ENCODE data around the gene LSP1.

Gene LSP1

GRCh38 chr11:1817000-1817399 lies 35.9 kb upstream of the LSP1 start:
- Histone ChIP-seq H3K27me3 (ENCODE audit: insufficient read depth, low read depth, severe bottlenecking) (peaks cover 97% of the 10 kb centered on the region), H3K4me3 (ENCODE audit: low read depth, low read length) (no peak overlapping the region), H3K9me3 (ENCODE audit: severe bottlenecking) (peaks cover 22% of the 10 kb centered on the region), H3K27ac (no peak overlapping the region), H3K36me3 (no peaks in the 10 kb centered on the region)
- no peak for TF ChIP-seq CTCF (IDR thresholded peaks at IDR 0.05; ENCODE audit: low read depth, low read length)
- no peak for DNase-seq

- no peak for DNase-seq
- peaks cover 97% of the 10 kb centered on the region for H3K27me3 ChIP-seq (ENCODE audit: insufficient read depth, low read depth, severe bottlenecking)
- peaks cover 17% of the 10 kb centered on the region for H3K9me3 ChIP-seq (ENCODE audit: severe bottlenecking)
- H3K4me3 ChIP-seq (ENCODE audit: low read depth, low read length), result no peak overlapping the region
- no peak for TF ChIP-seq CTCF (IDR thresholded peaks at IDR 0.05; ENCODE audit: low read depth, low read length)
- H3K36me3 ChIP-seq, result no peaks in the 10 kb centered on the region
- H3K27ac ChIP-seq, result no peak overlapping the region
Observed at GRCh38 chr11:1817511-1817910, 35.4 kb upstream of the LSP1 start.

- no peaks in the 10 kb centered on the region for H3K36me3 ChIP-seq
- H3K9me3 ChIP-seq (ENCODE audit: severe bottlenecking), result peaks cover 15% of the 10 kb centered on the region
- H3K4me3 ChIP-seq (ENCODE audit: low read depth, low read length), result no peak overlapping the region
- H3K27ac ChIP-seq, result no peak overlapping the region
- TF ChIP-seq CTCF (IDR thresholded peaks at IDR 0.05; ENCODE audit: low read depth, low read length), result no peak
- no peak for DNase-seq
- peaks cover 97% of the 10 kb centered on the region for H3K27me3 ChIP-seq (ENCODE audit: insufficient read depth, low read depth, severe bottlenecking)
Observed at GRCh38 chr11:1819074-1819473, 33.8 kb upstream of the LSP1 start.

GRCh38 chr11:1820463-1821325 lies 32.2 kb upstream of the LSP1 start:
- no peak for DNase-seq

GRCh38 chr11:1821562-1821961 lies 31.3 kb upstream of the LSP1 start:
- H3K9me3 ChIP-seq (ENCODE audit: severe bottlenecking), result peaks cover 15% of the 10 kb centered on the region
- no peak overlapping the region for H3K4me3 ChIP-seq (ENCODE audit: low read depth, low read length)
- no peaks in the 10 kb centered on the region for H3K36me3 ChIP-seq
- peaks cover 97% of the 10 kb centered on the region for H3K27me3 ChIP-seq (ENCODE audit: insufficient read depth, low read depth, severe bottlenecking)
- DNase-seq, result no peak
- H3K27ac ChIP-seq, result no peak overlapping the region
- TF ChIP-seq CTCF (IDR thresholded peaks at IDR 0.05; ENCODE audit: low read depth, low read length), result no peak

More at GRCh38 chr11:1820463-1821325, 32.2 kb upstream of the LSP1 start:
- no peak for TF ChIP-seq CTCF (IDR thresholded peaks at IDR 0.05; ENCODE audit: low read depth, low read length)
- peaks cover 97% of the 10 kb centered on the region for H3K27me3 ChIP-seq (ENCODE audit: insufficient read depth, low read depth, severe bottlenecking)
- H3K27ac ChIP-seq, result no peak overlapping the region
- H3K4me3 ChIP-seq (ENCODE audit: low read depth, low read length), result no peak overlapping the region
- no peaks in the 10 kb centered on the region for H3K36me3 ChIP-seq
- H3K9me3 ChIP-seq (ENCODE audit: severe bottlenecking), result peaks cover 15% of the 10 kb centered on the region
